K562 (cell line): ENCODE measurements around the gene SAMD9. TPM values are rescaled to one million over a fixed set of nuclear protein-coding genes. Genes with fewer than 3 reads are reported as not detected.

Experiments
- ETV6 ChIP-seq, 3 experiments: fragments of 150-350 bp in 1 of 3; sonication (generic) in 1 of 3; formaldehyde crosslinking in 1 of 3; IDR thresholded peaks; 2 replicates each; pipeline versions ENCODE4 v1.6.1 to v1.8.0; 2014 to 2022; ENCODE audit warnings: borderline replicate concordance in 2 of 3, low read depth in 2 of 3, antibody characterized with exemption in 1 of 3, low read length in 1 of 3, mild to moderate bottlenecking in 1 of 3, missing genetic modification reagents in 1 of 3
- HOXB6 ChIP-seq: fragments of 250-450 bp; sonication (Bioruptor Pico); IDR thresholded peaks from 2 replicates; pipeline ENCODE4 v1.5.1; 2022; ENCODE audit warnings: mild to moderate bottlenecking, borderline replicate concordance
- MCM3 ChIP-seq: fragments of 450-650 bp; IDR thresholded peaks from 2 replicates; pipeline ENCODE4 v1.6.1; 2016
- MYNN ChIP-seq, 2 experiments: sonication (generic); formaldehyde crosslinking in 1 of 2; IDR thresholded peaks; 2 replicates each; pipeline versions ENCODE4 v1.5.0 to v1.6.1; 2016 to 2020; ENCODE audit warnings: antibody characterized with exemption in 1 of 2, missing genetic modification reagents in 1 of 2
- NFATC3 ChIP-seq: fragments of 450-650 bp; IDR thresholded peaks from 2 replicates; pipeline ENCODE4 v1.6.1; 2017; ENCODE audit warnings: mild to moderate bottlenecking
- NFXL1 ChIP-seq: fragments of 450-650 bp; formaldehyde crosslinking; IDR thresholded peaks from 2 replicates; pipeline ENCODE4 v1.4.0; 2021; ENCODE audit warnings: mild to moderate bottlenecking
- NKRF ChIP-seq: fragments of 450-650 bp; IDR thresholded peaks from 2 replicates; pipeline ENCODE4 v1.6.1; 2016; ENCODE audit warnings: borderline replicate concordance
- POLR2AphosphoS5 ChIP-seq: IDR thresholded peaks from 2 replicates; pipeline ENCODE4 v1.6.1; 2011; ENCODE audit warnings: mild to moderate bottlenecking, low read depth, low read length, moderate library complexity; ENCODE audit not compliant: control insufficient read depth, insufficient read depth
- POLR2B ChIP-seq: fragments of 450-650 bp; IDR thresholded peaks from 2 replicates; pipeline ENCODE4 v1.6.1; 2018; ENCODE audit warnings: low read depth; ENCODE audit not compliant: partially characterized antibody
- SRF ChIP-seq, 2 experiments: fragments of 250-450, 450-650 bp in 1 of 2; sonication (Bioruptor Pico) in 1 of 2; sonication (generic) in 1 of 2; formaldehyde crosslinking; IDR thresholded peaks; 2 replicates each; pipeline versions ENCODE4 v1.5.0 to v1.5.1; 2020 to 2022; ENCODE audit warnings: mild to moderate bottlenecking in 1 of 2, missing genetic modification reagents in 1 of 2
- STAT5B ChIP-seq: fragments of 250-450 bp; sonication (Bioruptor Pico); IDR thresholded peaks from 2 replicates; pipeline ENCODE4 v1.8.0; 2021; ENCODE audit warnings: mild to moderate bottlenecking, inconsistent platforms
- TEAD4 ChIP-seq, 2 experiments: sonication (generic) in 1 of 2; formaldehyde crosslinking in 1 of 2; IDR thresholded peaks; 2 replicates each; pipeline versions ENCODE4 v1.6.1 to v1.8.0; 2012 to 2022; ENCODE audit warnings: borderline replicate concordance in 1 of 2, inconsistent platforms in 1 of 2, low read length in 1 of 2, mild to moderate bottlenecking in 1 of 2, missing genetic modification reagents in 1 of 2
- TFE3 ChIP-seq: fragments of 450-650 bp; formaldehyde crosslinking; IDR thresholded peaks from 2 replicates; pipeline ENCODE4 v1.4.0; 2020; ENCODE audit warnings: mild to moderate bottlenecking, mixed read lengths
- ZBTB7A ChIP-seq: IDR thresholded peaks from 2 replicates; pipeline ENCODE4 v1.6.1; 2011; ENCODE audit warnings: low read depth, mild to moderate bottlenecking, low read length, moderate library complexity, borderline replicate concordance; ENCODE audit not compliant: control insufficient read depth
- ZBTB8A ChIP-seq: fragments of 450-650 bp; IDR thresholded peaks from 2 replicates; pipeline ENCODE4 v1.6.1; 2018; ENCODE audit warnings: mild to moderate bottlenecking, moderate library complexity; ENCODE audit not compliant: partially characterized antibody
- ZFPM2 ChIP-seq: fragments of 250-450 bp; sonication (Bioruptor Pico); IDR thresholded peaks from 2 replicates; pipeline ENCODE4 v1.5.1; 2022; ENCODE audit warnings: mild to moderate bottlenecking
- ZNF146 ChIP-seq: IDR thresholded peaks from one replicate; pipeline ENCODE4 v1.6.1; 2018; ENCODE audit warnings: missing compliant biosample characterization; ENCODE audit not compliant: unreplicated experiment
- ZNF174 ChIP-seq: fragments of 250-450 bp; sonication (Bioruptor Pico); IDR thresholded peaks from 2 replicates; pipeline ENCODE4 v1.4.0; 2020; ENCODE audit warnings: mild to moderate bottlenecking
- ZNF212 ChIP-seq: fragments of 450-650 bp; formaldehyde crosslinking; IDR thresholded peaks from 2 replicates; pipeline ENCODE4 v1.4.0; 2020; ENCODE audit warnings: mild to moderate bottlenecking
- ZNF217 ChIP-seq: sonication (generic); formaldehyde crosslinking; IDR thresholded peaks from 2 replicates; pipeline ENCODE4 v1.8.0; 2022; ENCODE audit warnings: mild to moderate bottlenecking, missing genetic modification reagents
- ZNF830 ChIP-seq: fragments of 250-450 bp; sonication (Bioruptor Pico); IDR thresholded peaks from 2 replicates; pipeline ENCODE4 v1.5.0; 2021; ENCODE audit warnings: mild to moderate bottlenecking
- polyA plus RNA-seq, 8 experiments: library from polyadenylated mRNA; depleted of rRNA in 4 of 8; stranded (reverse) in 5 of 8; unstranded in 3 of 8; fragments of >200 nt; fragmentation: Nextera tagmentation in 2 of 8; fragmentation: Illumina TruSeq in 1 of 8; extraction: Ambion mirVana in 2 of 8; extraction: Trizol in 1 of 8; gene quantifications; 2 replicates each; pipeline versions ENCODE4 v1.2.1 to v1.2.3, GENCODE V29; 2011 to 2014; ENCODE audit warnings: inconsistent platforms in 1 of 8, missing spikeins in 1 of 8
- total RNA-seq, 7 experiments: library from RNA; depleted of rRNA in 6 of 7; stranded (reverse); fragments of >200 nt in 6 of 7; fragmentation: Illumina TruSeq in 2 of 7; extraction: Trizol in 2 of 7; gene quantifications; 2 replicates each; pipeline versions ENCODE4 v1.2.1 to v1.2.3, GENCODE V29; 2011 to 2021; ENCODE audit warnings: low replicate concordance in 1 of 7
- TF ChIP-seq, protein P1 (sequence below): fragments of 250-450 bp; sonication (Bioruptor Pico); IDR thresholded peaks from 2 replicates; pipeline ENCODE4 v1.5.0; 2022; ENCODE audit warnings: mild to moderate bottlenecking

Gene SAMD9
- total and polyA plus RNA-seq, 9 of the 15 experiments (the other 6 are each of a cell fraction or from before 2014, with no cell fraction given): 1.0 to 4.0 (median 1.9) TPM

DNA sequence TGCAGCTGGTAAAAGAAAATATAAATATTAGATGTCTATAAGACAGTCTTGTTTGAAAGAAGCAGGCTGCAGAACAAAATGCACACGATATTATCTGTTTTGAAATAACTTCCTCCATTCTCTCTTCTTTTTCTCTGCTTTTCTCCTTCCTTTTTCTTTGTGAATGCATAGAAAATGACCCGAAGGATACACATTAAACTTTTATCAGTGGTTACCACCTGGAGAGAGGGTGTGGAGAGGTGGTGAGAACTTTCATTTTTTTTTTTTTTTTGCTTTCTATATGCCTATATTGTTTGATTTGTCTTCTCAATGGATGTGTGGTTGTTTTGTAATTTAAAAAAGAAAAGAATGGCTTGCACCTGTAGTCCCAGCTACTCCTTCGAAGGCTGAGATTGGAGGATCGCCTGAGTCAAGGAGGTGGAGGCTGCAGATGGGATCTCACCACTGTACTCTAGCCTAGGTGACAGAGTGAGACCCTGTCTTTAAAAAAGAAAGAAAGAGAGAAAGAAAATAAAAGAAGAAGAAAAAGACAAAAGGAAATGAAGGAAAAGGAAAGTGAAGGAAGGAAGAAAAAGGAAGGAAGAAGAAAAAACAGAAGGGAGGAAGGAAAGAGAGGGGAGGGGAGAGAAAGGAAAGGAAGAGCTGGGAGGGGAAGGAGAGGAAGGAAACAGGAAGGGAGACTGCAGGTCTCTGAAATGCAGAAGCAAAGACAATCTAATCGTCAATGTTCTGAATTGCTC lies 64.4 kb downstream of the SAMD9 start (continued):
- TF ChIP-seq TFE3 (CRISPR knock-in tag) (no peak), NFXL1 (no peak), POLR2B (no peak), ZNF146 (CRISPR knock-in tag) (no peak), ZBTB8A (no peak), NKRF (0 out of 2 replicates have a peak, but pooled peaks have one; percentile 15), MCM3 (no peak), ZNF174 (CRISPR knock-in tag) (no peak), ZNF830 (no peak), ZBTB7A (no peak), ZNF212 (CRISPR knock-in tag) (no peak), ZFPM2 (no peak), NFATC3 (no peak), MYNN (IDR thresholded peaks at IDR 0.05) (no peak), MYNN (CRISPR knock-in tag; IDR thresholded peaks at IDR 0.05) (no peak), HOXB6 (CRISPR knock-in tag) (no peak), POLR2AphosphoS5 (no peak), STAT5B (CRISPR knock-in tag) (no peak), SRF (CRISPR knock-in tag; IDR thresholded peaks at IDR 0.05) (no peak), ZNF217 (CRISPR knock-in tag) (no peak), TEAD4 (IDR thresholded peaks at IDR 0.05; ENCODE audit: low read length) (peak; percentile 51), TEAD4 (CRISPR knock-in tag; IDR thresholded peaks at IDR 0.05; ENCODE audit: borderline replicate concordance) (no peak), ETV6 (IDR thresholded peaks at IDR 0.05; ENCODE audit: borderline replicate concordance in 1 of 2, low read depth in 2 of 2, low read length in 1 of 2) (peak; percentile 83 to 92; a peak in 3 of 4 replicates), ETV6 (CRISPR knock-in tag; IDR thresholded peaks at IDR 0.05; ENCODE audit: borderline replicate concordance) (no peak)
- TF ChIP-seq, protein P1, sequence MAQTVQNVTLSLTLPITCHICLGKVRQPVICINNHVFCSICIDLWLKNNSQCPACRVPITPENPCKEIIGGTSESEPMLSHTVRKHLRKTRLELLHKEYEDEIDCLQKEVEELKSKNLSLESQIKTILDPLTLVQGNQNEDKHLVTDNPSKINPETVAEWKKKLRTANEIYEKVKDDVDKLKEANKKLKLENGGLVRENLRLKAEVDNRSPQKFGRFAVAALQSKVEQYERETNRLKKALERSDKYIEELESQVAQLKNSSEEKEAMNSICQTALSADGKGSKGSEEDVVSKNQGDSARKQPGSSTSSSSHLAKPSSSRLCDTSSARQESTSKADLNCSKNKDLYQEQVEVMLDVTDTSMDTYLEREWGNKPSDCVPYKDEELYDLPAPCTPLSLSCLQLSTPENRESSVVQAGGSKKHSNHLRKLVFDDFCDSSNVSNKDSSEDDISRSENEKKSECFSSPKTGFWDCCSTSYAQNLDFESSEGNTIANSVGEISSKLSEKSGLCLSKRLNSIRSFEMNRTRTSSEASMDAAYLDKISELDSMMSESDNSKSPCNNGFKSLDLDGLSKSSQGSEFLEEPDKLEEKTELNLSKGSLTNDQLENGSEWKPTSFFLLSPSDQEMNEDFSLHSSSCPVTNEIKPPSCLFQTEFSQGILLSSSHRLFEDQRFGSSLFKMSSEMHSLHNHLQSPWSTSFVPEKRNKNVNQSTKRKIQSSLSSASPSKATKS (CRISPR knock-in tag): no peak
